CD14-positive monocyte (primary cell): Measurements from ENCODE around the gene HSBP1L1. TPM values are rescaled to one million over a fixed set of nuclear protein-coding genes. Genes with fewer than 3 reads are reported as not detected.

Experiments used
- DNase-seq, 3 donors: peaks; one replicate each; pipeline ENCODE4 v3.0.0-alpha.2; 2011 to 2022
- H2AFZ ChIP-seq: 2 replicates; pipeline ENCODE4 v1.6.0; 2012; ENCODE audit warnings: mild to moderate bottlenecking, low read depth, low read length, inconsistent platforms; ENCODE audit not compliant: insufficient read depth, poor library complexity, severe bottlenecking
- H3K27ac ChIP-seq, 2 donors: 1 replicate in 1 of 2; 2 replicates in 1 of 2; pipeline ENCODE4 v1.5.1; 2012 to 2013; ENCODE audit warnings: low read length in 2 of 2, control low read depth in 1 of 2, inconsistent platforms in 1 of 2, low read depth in 1 of 2, mild to moderate bottlenecking in 1 of 2
- H3K27me3 ChIP-seq, 2 donors: one replicate each; pipeline versions ENCODE4 v1.6.0 to v1.6.1; 2011 to 2013; ENCODE audit warnings: low read length in 2 of 2; ENCODE audit not compliant: control insufficient read depth in 2 of 2, insufficient read depth in 2 of 2
- H3K36me3 ChIP-seq, 2 donors: replicated peaks in 1 of 2; 1 replicate in 1 of 2; 2 replicates in 1 of 2; pipeline versions ENCODE4 v1.5.1 to v1.6.1; 2012 to 2013; ENCODE audit warnings: low read length in 2 of 2, control low read depth in 1 of 2, inconsistent platforms in 1 of 2, mild to moderate bottlenecking in 1 of 2; ENCODE audit not compliant: insufficient read depth in 2 of 2, control insufficient read depth in 1 of 2
- H3K4me1 ChIP-seq, 2 donors: 1 replicate in 1 of 2; 2 replicates in 1 of 2; pipeline versions ENCODE4 v1.5.1 to v1.6.1; 2012 to 2013; ENCODE audit warnings: low read length in 2 of 2, control low read depth in 1 of 2, inconsistent platforms in 1 of 2, mild to moderate bottlenecking in 1 of 2, moderate library complexity in 1 of 2; ENCODE audit not compliant: insufficient read depth in 2 of 2, control insufficient read depth in 1 of 2
- H3K4me2 ChIP-seq: replicated peaks from 2 replicates; pipeline ENCODE3; 2012; ENCODE audit warnings: low read length, moderate library complexity, mild to moderate bottlenecking; ENCODE audit not compliant: poor library complexity, severe bottlenecking; ENCODE audit errors: extremely low read depth
- H3K4me3 ChIP-seq, 3 experiments: fragments of 200-600 bp in 1 of 3; sonication (generic) in 1 of 3; replicated peaks in 1 of 3; 1 replicate in 2 of 3; 2 replicates in 1 of 3; pipeline ENCODE4 v1.5.1; 2011 to 2013; ENCODE audit warnings: low read length in 3 of 3, mild to moderate bottlenecking in 3 of 3, control low read depth in 2 of 3, low read depth in 2 of 3, inconsistent platforms in 1 of 3, moderate library complexity in 1 of 3
- H3K79me2 ChIP-seq: 2 replicates; pipeline ENCODE4 v1.6.0; 2012; ENCODE audit warnings: mild to moderate bottlenecking, control low read depth, inconsistent platforms, low read length, moderate library complexity; ENCODE audit not compliant: insufficient read depth
- H3K9ac ChIP-seq: 2 replicates; pipeline ENCODE4 v1.6.0; 2017; ENCODE audit warnings: low read length, mild to moderate bottlenecking; ENCODE audit not compliant: insufficient read depth, poor library complexity, severe bottlenecking
- H3K9me3 ChIP-seq, 2 donors: replicated peaks in 1 of 2; 1 replicate in 1 of 2; 2 replicates in 1 of 2; pipeline versions ENCODE4 v1.5.1 to v1.6.1; 2012 to 2013; ENCODE audit warnings: low read length in 2 of 2, control low read depth in 1 of 2; ENCODE audit not compliant: control insufficient read depth in 1 of 2, insufficient read depth in 1 of 2
- H4K20me1 ChIP-seq: 2 replicates; pipeline ENCODE4 v1.6.0; 2012; ENCODE audit warnings: mild to moderate bottlenecking, low read length, control low read depth, moderate library complexity; ENCODE audit not compliant: insufficient read depth
- H3K27ac Mint-ChIP-seq, 7 donors: one replicate each; pipeline ENCODE4 v1.8.0; 2020; ENCODE audit warnings: mild to moderate bottlenecking in 7 of 7, mixed read lengths in 7 of 7, moderate library complexity in 6 of 7, inconsistent platforms in 2 of 7
- H3K27me3 Mint-ChIP-seq, 3 donors: one replicate each; pipeline ENCODE4 v1.8.0; 2021 to 2022; ENCODE audit warnings: low read depth in 3 of 3, mild to moderate bottlenecking in 3 of 3, mixed read lengths in 3 of 3, moderate library complexity in 3 of 3, inconsistent platforms in 1 of 3
- H3K36me3 Mint-ChIP-seq, 2 donors: one replicate each; pipeline ENCODE4 v1.8.0; 2020; ENCODE audit warnings: mixed read lengths in 2 of 2, inconsistent platforms in 1 of 2, mild to moderate bottlenecking in 1 of 2
- H3K4me1 Mint-ChIP-seq: one replicate; pipeline ENCODE4 v1.8.0; 2020; ENCODE audit warnings: mild to moderate bottlenecking, mixed read lengths
- H3K4me3 Mint-ChIP-seq, 2 donors: one replicate each; pipeline ENCODE4 v1.8.0; 2020; ENCODE audit warnings: mild to moderate bottlenecking in 2 of 2, mixed read lengths in 2 of 2, moderate library complexity in 1 of 2
- H3K9me3 Mint-ChIP-seq, 7 donors: one replicate each; pipeline ENCODE4 v1.8.0; 2020 to 2022; ENCODE audit warnings: mixed read lengths in 7 of 7, mild to moderate bottlenecking in 6 of 7, moderate library complexity in 6 of 7, inconsistent platforms in 2 of 7
- CTCF ChIP-seq: fragments of 200-600 bp; IDR thresholded peaks from one replicate; pipeline ENCODE4 v1.8.0; 2022; ENCODE audit warnings: antibody characterized with exemption, mild to moderate bottlenecking
- WGBS: methylation state at CpG from one replicate; pipeline ENCODE4 v1.1.5; 2013; ENCODE audit warnings: missing lambda C conversion rate; ENCODE audit not compliant: insufficient coverage; 5-methylcytosine and 5-hydroxymethylcytosine counted together
- intact Hi-C, 2 donors: fragments of 100-400 bp; cut with micrococcal nuclease; formaldehyde crosslinking; loops; one replicate each; pipeline versions ENCODE4 v1.15.0 to v1.15.1; 2023
- polyA plus RNA-seq, 3 donors: library from polyadenylated mRNA; depleted of rRNA in 1 of 3; unstranded in 2 of 3; stranded (reverse) in 1 of 3; fragments of 300-500 nt in 2 of 3; fragments of >200 nt in 1 of 3; fragmentation: Illumina TruSeq in 2 of 3; gene quantifications; 1 replicate in 2 of 3; 2 replicates in 1 of 3; pipeline ENCODE4 v1.2.3, GENCODE V29; 2012 to 2021

The HSBP1L1 gene
- polyA plus RNA-seq, 3 donors, result 2.5 to 13.2 (median 10.8) TPM

GRCh38 chr18:79918615-79919011 lies 45.8 kb upstream of the HSBP1L1 start:
- Mint-ChIP-seq H3K4me1 (no peaks in the 10 kb centered on the region), H3K36me3 (peaks cover 59 to 77% of the 10 kb centered on the region in 2 donors), H3K4me3 (no peak overlapping the region), H3K9me3 (peaks cover 40 to 63% (median 56%) of the 10 kb centered on the region in 7 donors), H3K27me3 (no peaks in the 10 kb centered on the region), H3K27ac (peak overlapping the region in 2 of 7 donors; percentile 63)
- H2AFZ ChIP-seq, result no peak overlapping the region
- WGBS, result 98% methylated on average over 20 of the region's 20 CpGs
- no peak overlapping the region for H3K4me2 ChIP-seq
- no peak for TF ChIP-seq CTCF
- H3K27me3 ChIP-seq, result no peaks in the 10 kb centered on the region
- H4K20me1 ChIP-seq, result peaks cover 31% of the 10 kb centered on the region
- H3K9me3 ChIP-seq, result peaks cover 55 to 68% of the 10 kb centered on the region in 2 donors
- no peak for DNase-seq
- H3K9ac ChIP-seq, result no peak overlapping the region
- peaks cover 48 to 75% of the 10 kb centered on the region in 2 donors for H3K36me3 ChIP-seq
- no peak overlapping the region for H3K27ac ChIP-seq
- no peak overlapping the region for H3K4me3 ChIP-seq
- no peaks in the 10 kb centered on the region for H3K4me1 ChIP-seq
- intact Hi-C loops, result no loop called here
- peaks cover 26% of the 10 kb centered on the region for H3K79me2 ChIP-seq

- peaks cover 61 to 77% of the 10 kb centered on the region in 2 donors for H3K36me3 Mint-ChIP-seq
- H3K27ac Mint-ChIP-seq, result peak overlapping the region in 1 of 7 donors; percentile 63
- DNase-seq, result no peak
- WGBS, result 99% methylated on average over 17 of the region's 19 CpGs
- H3K36me3 ChIP-seq, result peaks cover 52 to 76% of the 10 kb centered on the region in 2 donors
- no peaks in the 10 kb centered on the region for H3K27me3 ChIP-seq
- TF ChIP-seq CTCF, result no peak
- no peak overlapping the region for H3K27ac ChIP-seq
- H3K79me2 ChIP-seq, result peaks cover 25% of the 10 kb centered on the region
- peaks cover 60 to 72% of the 10 kb centered on the region in 2 donors for H3K9me3 ChIP-seq
- intact Hi-C loops, result no loop called here
- H3K4me1 Mint-ChIP-seq, result no peaks in the 10 kb centered on the region
- H3K9me3 Mint-ChIP-seq, result peaks cover 45 to 63% (median 61%) of the 10 kb centered on the region in 7 donors
- H3K4me3 ChIP-seq, result no peak overlapping the region
- no peak overlapping the region for H3K9ac ChIP-seq
- H3K4me2 ChIP-seq, result no peak overlapping the region
- no peak overlapping the region for H3K4me3 Mint-ChIP-seq
- H4K20me1 ChIP-seq, result peaks cover 28% of the 10 kb centered on the region
- no peak overlapping the region for H2AFZ ChIP-seq
- H3K4me1 ChIP-seq, result no peaks in the 10 kb centered on the region
- no peaks in the 10 kb centered on the region for H3K27me3 Mint-ChIP-seq
Measured at GRCh38 chr18:79919089-79919488, 45.4 kb upstream of the HSBP1L1 start.
